CD4-positive, alpha-beta T cell treated with Interleukin-15 for 4 hours (primary cell): ENCODE data around the gene CENPP.

Experiments used
- DNase-seq: peaks from one replicate; pipeline ENCODE4 v3.0.0-alpha.2; 2020; ENCODE audit warnings: low spot score

The CENPP gene

GRCh38 chr9:92639791-92640271, 314.1 kb downstream of the CENPP start:
- DNase-seq, result no peak

GRCh38 chr9:92640398-92641091, 314.8 kb downstream of the CENPP start:
- no peak for DNase-seq

GRCh38 chr9:92641092-92641809, 315.5 kb downstream of the CENPP start:
- no peak for DNase-seq

- DNase-seq, result no peak
Measured at GRCh38 chr9:92642041-92642451, 316.3 kb downstream of the CENPP start.

- DNase-seq, result no peak
Measured at GRCh38 chr9:92642564-92642963, 316.8 kb downstream of the CENPP start.

- no peak for DNase-seq
Measured at GRCh38 chr9:92644278-92644677, 318.5 kb downstream of the CENPP start.

GRCh38 chr9:92645041-92645440, 319.3 kb downstream of the CENPP start:
- no peak for DNase-seq

GRCh38 chr9:92647671-92648473, 322.1 kb downstream of the CENPP start:
- DNase-seq, result no peak

- DNase-seq, result no peak
Measured at GRCh38 chr9:92648474-92648971, 322.8 kb downstream of the CENPP start.

GRCh38 chr9:92649007-92649406, 323.3 kb downstream of the CENPP start:
- no peak for DNase-seq

- no peak for DNase-seq
Measured at GRCh38 chr9:92650296-92650695, 324.5 kb downstream of the CENPP start.

- DNase-seq, result no peak
Measured at GRCh38 chr9:92650839-92651621, 325.3 kb downstream of the CENPP start.

- DNase-seq, result no peak
Measured at GRCh38 chr9:92652461-92652860, 326.7 kb downstream of the CENPP start.

- no peak for DNase-seq
Measured at GRCh38 chr9:92654481-92655301, 328.9 kb downstream of the CENPP start.

- no peak for DNase-seq
Measured at GRCh38 chr9:92655366-92655765, 329.6 kb downstream of the CENPP start.

GRCh38 chr9:92655896-92656536, 330.3 kb downstream of the CENPP start:
- DNase-seq, result no peak

GRCh38 chr9:92656537-92656925, 330.8 kb downstream of the CENPP start:
- no peak for DNase-seq

GRCh38 chr9:92657296-92658094, 331.7 kb downstream of the CENPP start:
- DNase-seq, result no peak

- no peak for DNase-seq
Measured at GRCh38 chr9:92658176-92658575, 332.4 kb downstream of the CENPP start.
